HG03575 (cell line): ENCODE results near the gene CAPNS1.
"Not testable (repeated sequence)": the region's sequence is repeated elsewhere in the genome, so short reads cannot be mapped to it uniquely, and the experiment has no call there.

Experiments used
- ATAC-seq: cut with Tn5 transposase; IDR thresholded peaks from one replicate; pipeline ENCODE4 v1.9.1; 2021; ENCODE audit not compliant: unreplicated experiment, insufficient number of reproducible peaks, low FRiP score; ENCODE audit errors: extremely low read depth

Gene CAPNS1

GRCh38 chr19:36142046-36142445 is 2.2 kb downstream of the CAPNS1 start:
- ATAC-seq, result no peak

GRCh38 chr19:36142496-36142895 is 2.6 kb downstream of the CAPNS1 start:
- ATAC-seq, result no peak

GRCh38 chr19:36144624-36145023 is 4.8 kb downstream of the CAPNS1 start:
- no peak for ATAC-seq

- ATAC-seq, result no peak
Observed at GRCh38 chr19:36149673-36150406, 10.0 kb downstream of the CAPNS1 start.

- no peak for ATAC-seq
Observed at GRCh38 chr19:36150586-36150985, 10.7 kb downstream of the CAPNS1 start.

- no peak for ATAC-seq
Observed at GRCh38 chr19:36151144-36152018, 11.5 kb downstream of the CAPNS1 start.

- no peak for ATAC-seq
Observed at GRCh38 chr19:36152019-36152351, 12.1 kb downstream of the CAPNS1 start.

GRCh38 chr19:36152352-36153091 is 12.7 kb downstream of the CAPNS1 start, which contains the start of gene COX7A1:
Gene COX7A1, minus strand, starts transcription at chr19:36152447. Its CDS starts 40 bp downstream, at chr19:36152407.
- ATAC-seq, result no peak

- no peak for ATAC-seq
Observed at GRCh38 chr19:36153126-36153525, 13.3 kb downstream of the CAPNS1 start.

- no peak for ATAC-seq
Observed at GRCh38 chr19:36160821-36161596, 21.1 kb downstream of the CAPNS1 start.

GRCh38 chr19:36163813-36164212 is 23.9 kb downstream of the CAPNS1 start:
- no peak for ATAC-seq

GRCh38 chr19:36169084-36169760 is 29.4 kb downstream of the CAPNS1 start:
- no peak for ATAC-seq

- ATAC-seq, result no peak
Observed at GRCh38 chr19:36172852-36173251, 33.0 kb downstream of the CAPNS1 start.

- ATAC-seq, result not testable (repeated sequence)
Observed at GRCh38 chr19:36173846-36174245, 34.0 kb downstream of the CAPNS1 start.

GRCh38 chr19:36179077-36179476 is 39.2 kb downstream of the CAPNS1 start:
- not testable (repeated sequence) for ATAC-seq

- no peak for ATAC-seq
Observed at GRCh38 chr19:36182612-36183244, 42.9 kb downstream of the CAPNS1 start.

- ATAC-seq, result no peak
Observed at GRCh38 chr19:36183245-36183628, 43.4 kb downstream of the CAPNS1 start.

GRCh38 chr19:36186722-36187121 is 46.9 kb downstream of the CAPNS1 start:
- not testable (repeated sequence) for ATAC-seq
